Measurements from ENCODE around the gene UCHL1.

GRCh38 chr4:41288254-41288653, 31.5 kb downstream of the UCHL1 start:
- TF ChIP-seq CTCF (conservative IDR thresholded peaks at IDR 0.05 in 1 of 2, IDR thresholded peaks at IDR 0.05 in 1 of 2; ENCODE audit: extremely low read depth in 1 of 2, insufficient read depth in 1 of 2, low read depth in 1 of 2, low read length in 2 of 2) (no peak), EZH2 (IDR thresholded peaks at IDR 0.05; ENCODE audit: borderline replicate concordance, low read length) (no peak)

Measured in mammary epithelial cell (primary cell).